Endothelial cell of umbilical vein (primary cell): ENCODE results near the gene ZC3H7A. TPM values are rescaled to one million over a fixed set of nuclear protein-coding genes. Genes with fewer than 3 reads are reported as not detected.

ENCODE experiments used
- BruUV-seq: library from RNA; stranded (reverse); fragments of 400-500 nt; replicated peaks from 2 replicates; lab custom pipeline; 2021; lab: Mats Ljungman, UMichigan
- CTCF ChIA-PET: fragments of 300-600, 350-600 bp; sonication (Branson Sonifier 250); formaldehyde crosslinking; loops from one replicate; lab custom pipeline; 2021; ENCODE audit warnings: antibody characterized with exemption, inconsistent platforms; lab: Charles Lee
- POLR2A ChIA-PET: fragments of 300-600, 350-600 bp; sonication (Branson Sonifier 250); formaldehyde crosslinking; loops from one replicate; lab custom pipeline; 2021; ENCODE audit warnings: antibody characterized with exemption, inconsistent platforms; lab: Charles Lee
- DNase-seq: peaks from one replicate; pipeline ENCODE4 v3.0.0-alpha.2; 2011; ENCODE audit warnings: low read depth, low spot score
- FAIRE-seq: peaks from 2 replicates; lab custom pipeline; 2011; peaks lifted over from hg19 to GRCh38; lab: Jason Lieb, UNC
- H2AFZ ChIP-seq: 2 replicates; pipeline ENCODE4 v1.6.0; 2012; ENCODE audit warnings: low read depth, low read length, control low read depth, inconsistent platforms
- H3K27ac ChIP-seq: 2 replicates; pipeline ENCODE4 v1.5.1; 2011; ENCODE audit warnings: low read depth, mild to moderate bottlenecking, control low read depth, low read length, moderate library complexity; ENCODE audit not compliant: insufficient read depth
- H3K27me3 ChIP-seq, 2 experiments: 2 replicates each; pipeline versions ENCODE4 v1.6.0 to v1.6.1; 2011; ENCODE audit warnings: low read length in 2 of 2, mixed read lengths in 1 of 2; ENCODE audit not compliant: control insufficient read depth in 2 of 2, insufficient read depth in 2 of 2
- H3K36me3 ChIP-seq, 2 experiments: 2 replicates in 1 of 2; 3 replicates in 1 of 2; pipeline ENCODE4 v1.5.1; 2011; ENCODE audit warnings: low read length in 2 of 2, mild to moderate bottlenecking in 1 of 2, moderate library complexity in 1 of 2; ENCODE audit not compliant: control insufficient read depth in 2 of 2, insufficient read depth in 2 of 2; ENCODE audit errors: extremely low read depth in 1 of 2
- H3K4me1 ChIP-seq: 3 replicates; pipeline ENCODE4 v1.5.1; 2011; ENCODE audit warnings: mild to moderate bottlenecking, low read length; ENCODE audit not compliant: control insufficient read depth, insufficient read depth; ENCODE audit errors: extremely low read depth
- H3K4me2 ChIP-seq: 2 replicates; pipeline ENCODE4 v1.6.1; 2011; ENCODE audit warnings: low read length, control low read depth, mixed read lengths; ENCODE audit not compliant: insufficient read depth
- H3K4me3 ChIP-seq, 3 experiments: fragments of 200-600 bp in 1 of 3; sonication (generic), shearing (Covaris generic) in 1 of 3; replicated peaks in 1 of 3; 2 replicates each; pipeline ENCODE4 v1.5.1; 2011 to 2016; ENCODE audit warnings: control low read depth in 3 of 3, low read length in 3 of 3, mild to moderate bottlenecking in 2 of 3, inconsistent platforms in 1 of 3, low read depth in 1 of 3, moderate library complexity in 1 of 3; ENCODE audit not compliant: insufficient read depth in 1 of 3
- H3K79me2 ChIP-seq: 2 replicates; pipeline ENCODE4 v1.6.0; 2012; ENCODE audit warnings: low read length, inconsistent platforms; ENCODE audit not compliant: control insufficient read depth, insufficient read depth
- H3K9ac ChIP-seq: replicated peaks from 2 replicates; pipeline ENCODE3; 2011; ENCODE audit warnings: low read length, control low read depth; ENCODE audit not compliant: insufficient read depth; ENCODE audit errors: extremely low read depth
- H3K9me1 ChIP-seq: replicated peaks from 3 replicates; pipeline ENCODE4 v1.6.0; 2011; ENCODE audit warnings: mild to moderate bottlenecking, low read length; ENCODE audit not compliant: control insufficient read depth, insufficient read depth; ENCODE audit errors: extremely low read depth
- H3K9me3 ChIP-seq: replicated peaks from 2 replicates; pipeline ENCODE4 v1.5.1; 2012; ENCODE audit warnings: low read length, inconsistent platforms; ENCODE audit not compliant: control insufficient read depth, insufficient read depth
- H4K20me1 ChIP-seq: replicated peaks from 2 replicates; pipeline ENCODE3; 2011; ENCODE audit warnings: mild to moderate bottlenecking, low read length; ENCODE audit not compliant: control insufficient read depth, insufficient read depth; ENCODE audit errors: extremely low read depth
- EZH2 ChIP-seq: IDR thresholded peaks from 2 replicates; pipeline ENCODE4 v1.6.1; 2012; ENCODE audit warnings: borderline replicate concordance, low read depth, mild to moderate bottlenecking, moderate library complexity, low read length, inconsistent platforms; ENCODE audit not compliant: severe bottlenecking
- FOS ChIP-seq: IDR thresholded peaks from 2 replicates; pipeline ENCODE4 v1.6.1; 2011; ENCODE audit warnings: mild to moderate bottlenecking, low read length, moderate library complexity, borderline replicate concordance; ENCODE audit not compliant: insufficient read depth
- GATA2 ChIP-seq: IDR thresholded peaks from 2 replicates; pipeline ENCODE4 v1.7.0; 2011; ENCODE audit warnings: low read depth, mild to moderate bottlenecking, moderate library complexity, mixed read lengths, low read length; ENCODE audit not compliant: insufficient read length, insufficient read depth
- JUN ChIP-seq: IDR thresholded peaks from 2 replicates; pipeline ENCODE4 v1.6.1; 2011; ENCODE audit warnings: borderline replicate concordance, low read depth; ENCODE audit not compliant: insufficient read length, insufficient read depth
- MAX ChIP-seq: IDR thresholded peaks from 2 replicates; pipeline ENCODE4 v1.6.1; 2011; ENCODE audit not compliant: insufficient read depth, insufficient read length
- MYC ChIP-seq: IDR thresholded peaks from one replicate; pipeline ENCODE4 v1.6.1; 2011; ENCODE audit warnings: mild to moderate bottlenecking, low read depth, low read length
- POLR2A ChIP-seq: IDR thresholded peaks from 2 replicates; pipeline ENCODE4 v1.6.1; 2012; ENCODE audit warnings: low read depth, mild to moderate bottlenecking, control low read depth, low read length
- POLR2AphosphoS5 ChIP-seq: IDR thresholded peaks from 2 replicates; pipeline ENCODE4 v1.6.1; 2012; ENCODE audit warnings: low read depth, mild to moderate bottlenecking, control low read depth, low read length, moderate library complexity; ENCODE audit not compliant: insufficient read depth
- dilution Hi-C: fragments of 300-500 bp; cut with MboI; formaldehyde crosslinking; loops from one replicate; pipeline ENCODE4 v1.15.0; 2019; ENCODE audit warnings: low sequenced_read_pairs; ENCODE audit not compliant: extremely low pct_ligation_motif_present
- intact Hi-C: fragments of 100-400 bp; cut with micrococcal nuclease; formaldehyde crosslinking; loops from one replicate; pipeline ENCODE4 v1.10.0; 2022
- polyA plus RNA-seq, 4 experiments: library from polyadenylated mRNA; depleted of rRNA in 3 of 4; stranded (reverse) in 3 of 4; unstranded in 1 of 4; fragments of >200 nt; gene quantifications; 2 replicates each; pipeline versions ENCODE4 v1.2.1 to v1.2.3, GENCODE V29; 2011 to 2012; ENCODE audit warnings: missing spikeins in 1 of 4
- total RNA-seq: library from RNA; stranded (reverse); gene quantifications from 2 replicates; pipeline ENCODE4 v1.2.3, GENCODE V29; 2021
- TF ChIP-seq, protein P1 (sequence below), 2 donors: IDR thresholded peaks; 1 replicate in 1 of 2; 2 replicates in 1 of 2; pipeline ENCODE4 v1.5.1; 2011; ENCODE audit warnings: low read length in 2 of 2, mild to moderate bottlenecking in 2 of 2, moderate library complexity in 2 of 2, control low read depth in 1 of 2, inconsistent platforms in 1 of 2, low read depth in 1 of 2; ENCODE audit not compliant: insufficient read depth in 1 of 2; ENCODE audit errors: extremely low read depth in 1 of 2

The ZC3H7A gene
- total and polyA plus RNA-seq, 2 donors (not counting 3 experiments of a cell fraction or from before 2014, with no cell fraction given): 44.1 to 78.0 TPM

DNA sequence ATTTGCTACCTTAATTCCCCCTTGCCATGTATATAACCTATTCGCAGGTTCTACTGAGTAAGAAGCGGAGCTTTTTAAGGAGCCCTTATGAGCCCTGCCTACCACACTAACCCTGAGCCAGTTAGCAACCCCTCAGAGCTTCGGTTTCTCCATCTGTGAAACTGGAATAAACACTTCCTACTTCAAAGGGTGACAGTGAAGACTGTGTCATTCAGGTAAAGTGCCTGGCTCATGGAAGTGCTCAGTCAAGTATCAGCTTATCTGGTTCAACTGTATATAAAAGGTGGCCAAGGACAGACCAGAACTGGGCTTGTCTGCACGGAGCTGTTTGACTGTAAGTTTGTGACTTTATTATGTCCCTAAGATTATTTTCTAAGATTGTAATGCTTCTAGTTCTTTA lies 85.4 kb downstream of the ZC3H7A start:
- POLR2A ChIA-PET: no interaction called here
- Histone ChIP-seq H3K4me2 (no peak overlapping the region), H3K9me1 (no peaks in the 10 kb centered on the region), H3K9me3 (no peaks in the 10 kb centered on the region), H3K4me1 (no peaks in the 10 kb centered on the region), H3K27ac (no peak overlapping the region), H3K36me3 (peaks cover 0 to 13% of the 10 kb centered on the region in 2 experiments), H3K4me3 (no peak overlapping the region), H3K79me2 (peaks cover 2% of the 10 kb centered on the region), H4K20me1 (no peaks in the 10 kb centered on the region), H3K9ac (no peak overlapping the region), H2AFZ (no peak overlapping the region), H3K27me3 (no peaks in the 10 kb centered on the region)
- BruUV-seq: no TSS peak
- TF ChIP-seq POLR2A (no peak), POLR2AphosphoS5 (no peak), JUN (no peak), GATA2 (no peak), EZH2 (no peak), MAX (no peak), MYC (no peak), FOS (no peak)
- TF ChIP-seq, protein P1, sequence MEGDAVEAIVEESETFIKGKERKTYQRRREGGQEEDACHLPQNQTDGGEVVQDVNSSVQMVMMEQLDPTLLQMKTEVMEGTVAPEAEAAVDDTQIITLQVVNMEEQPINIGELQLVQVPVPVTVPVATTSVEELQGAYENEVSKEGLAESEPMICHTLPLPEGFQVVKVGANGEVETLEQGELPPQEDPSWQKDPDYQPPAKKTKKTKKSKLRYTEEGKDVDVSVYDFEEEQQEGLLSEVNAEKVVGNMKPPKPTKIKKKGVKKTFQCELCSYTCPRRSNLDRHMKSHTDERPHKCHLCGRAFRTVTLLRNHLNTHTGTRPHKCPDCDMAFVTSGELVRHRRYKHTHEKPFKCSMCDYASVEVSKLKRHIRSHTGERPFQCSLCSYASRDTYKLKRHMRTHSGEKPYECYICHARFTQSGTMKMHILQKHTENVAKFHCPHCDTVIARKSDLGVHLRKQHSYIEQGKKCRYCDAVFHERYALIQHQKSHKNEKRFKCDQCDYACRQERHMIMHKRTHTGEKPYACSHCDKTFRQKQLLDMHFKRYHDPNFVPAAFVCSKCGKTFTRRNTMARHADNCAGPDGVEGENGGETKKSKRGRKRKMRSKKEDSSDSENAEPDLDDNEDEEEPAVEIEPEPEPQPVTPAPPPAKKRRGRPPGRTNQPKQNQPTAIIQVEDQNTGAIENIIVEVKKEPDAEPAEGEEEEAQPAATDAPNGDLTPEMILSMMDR (IDR thresholded peaks at IDR 0.05; ENCODE audit: extremely low read depth in 1 of 2, insufficient read depth in 1 of 2, low read depth in 1 of 2, low read length in 2 of 2): no peak
- dilution Hi-C loops: no loop called here
- CTCF ChIA-PET: interaction anchor here (1.0 to 2.5 kb wide), 5 partner anchors 18 to 315 kb away, joined by 3 to 10 read pairs (median 4); no protein-coding TSS in a partner anchor
- FAIRE-seq (no peak), DNase-seq (no peak)
- intact Hi-C loops: no loop called here
